PC-9 (cell line): ENCODE data around the gene NFRKB. TPM values are rescaled to one million over a fixed set of nuclear protein-coding genes. Genes with fewer than 3 reads are reported as not detected.

ENCODE experiments used
- BruUV-seq: library from RNA; stranded (reverse); fragments of 400-500 nt; replicated peaks from 2 replicates; lab custom pipeline; 2021; lab: Mats Ljungman, UMichigan
- CTCF ChIA-PET: fragments of 300-600 bp; sonication (Branson Sonifier 250); formaldehyde crosslinking; loops from one replicate; lab custom pipeline; 2022; ENCODE audit warnings: antibody characterized with exemption; lab: Charles Lee
- POLR2A ChIA-PET: fragments of 300-600 bp; sonication (Branson Sonifier 250); formaldehyde crosslinking; loops from one replicate; lab custom pipeline; 2022; ENCODE audit warnings: antibody characterized with exemption; ENCODE audit not compliant: unreplicated experiment; lab: Charles Lee
- DNase-seq, 2 experiments: peaks; one replicate each; pipeline versions ENCODE4 v3.0.0 to v3.0.0-alpha.2; 2015 to 2022; ENCODE audit warnings: mixed read lengths in 1 of 2
- H2AFZ ChIP-seq: fragments of 200-600 bp; sonication (generic); 2 replicates; pipeline ENCODE4 v1.8.1; 2017; ENCODE audit warnings: antibody characterized with exemption
- H3F3A ChIP-seq: fragments of 200-600 bp; sonication (generic); 2 replicates; pipeline ENCODE4 v1.8.1; 2017; ENCODE audit warnings: antibody characterized with exemption, mild to moderate bottlenecking, low read depth; ENCODE audit not compliant: insufficient read depth
- H3K27ac ChIP-seq: fragments of 200-600 bp; sonication (generic); 2 replicates; pipeline ENCODE4 v1.6.1; 2016; ENCODE audit warnings: mixed run types
- H3K27me3 ChIP-seq: fragments of 200-600 bp; sonication (generic); 2 replicates; pipeline ENCODE4 v1.6.1; 2016; ENCODE audit warnings: low read depth, mixed run types; ENCODE audit not compliant: insufficient read depth
- H3K36me3 ChIP-seq: fragments of 200-600 bp; sonication (generic); 2 replicates; pipeline ENCODE4 v1.6.1; 2016; ENCODE audit warnings: low read depth, mixed run types
- H3K4me1 ChIP-seq: fragments of 200-600 bp; sonication (generic); replicated peaks from 2 replicates; pipeline ENCODE4 v1.6.1; 2016; ENCODE audit warnings: mixed run types; ENCODE audit not compliant: insufficient read depth
- H3K4me2 ChIP-seq: fragments of 200-600 bp; sonication (generic); 2 replicates; pipeline ENCODE4 v1.6.1; 2017; ENCODE audit warnings: mixed run types
- H3K4me3 ChIP-seq: fragments of 200-600 bp; sonication (generic); 2 replicates; pipeline ENCODE4 v1.6.1; 2016; ENCODE audit warnings: mixed run types
- H3K79me2 ChIP-seq: fragments of 200-600 bp; sonication (generic); 2 replicates; pipeline ENCODE4 v1.6.1; 2017; ENCODE audit warnings: low read depth, mixed run types
- H3K9me2 ChIP-seq: fragments of 200-600 bp; sonication (generic); 2 replicates; pipeline ENCODE4 v1.8.1; 2017; ENCODE audit warnings: mild to moderate bottlenecking; ENCODE audit not compliant: insufficient read depth
- H3K9me3 ChIP-seq: fragments of 200-600 bp; sonication (generic); 2 replicates; pipeline ENCODE4 v1.8.1; 2016; ENCODE audit warnings: low read depth; ENCODE audit not compliant: insufficient read depth
- H4K20me1 ChIP-seq: fragments of 200-600 bp; sonication (generic); 2 replicates; pipeline ENCODE4 v1.8.1; 2017; ENCODE audit not compliant: insufficient read depth
- EZH2 ChIP-seq: fragments of 200-600 bp; sonication (generic); IDR thresholded peaks from 2 replicates; pipeline ENCODE4 v1.8.0; 2017; ENCODE audit warnings: antibody characterized with exemption, low read depth
- intact Hi-C: fragments of 100-400 bp; cut with micrococcal nuclease; formaldehyde crosslinking; loops from one replicate; pipeline ENCODE4 v1.10.0; 2022; ENCODE audit not compliant: unreplicated experiment
- total RNA-seq: library from RNA; stranded (reverse); gene quantifications from 2 replicates; pipeline ENCODE4 v1.2.3, GENCODE V29; 2021
- TF ChIP-seq, protein P1 (sequence below): fragments of 200-600 bp; sonication (generic); conservative IDR thresholded peaks from 2 replicates; pipeline ENCODE4 v1.6.1; 2017; ENCODE audit warnings: mixed run types, antibody characterized with exemption, mild to moderate bottlenecking, moderate library complexity

NFRKB gene
- total RNA-seq, 1 experiment from 2014 or later = 37.8 TPM

- intact Hi-C loops = no loop called here
Observed at GRCh38 chr11:129856036-129856435, 39.3 kb downstream of the NFRKB start.

GRCh38 chr11:129855086-129855485 is 40.3 kb downstream of the NFRKB start:
- Histone ChIP-seq H3K27me3 (no peaks in the 10 kb centered on the region), H3K9me3 (no peaks in the 10 kb centered on the region), H3F3A (peaks cover 50% of the 10 kb centered on the region), H4K20me1 (no peaks in the 10 kb centered on the region), H3K4me2 (peak overlapping the region; percentile 59), H3K36me3 (peaks cover 34% of the 10 kb centered on the region), H3K9me2 (no peaks in the 10 kb centered on the region), H3K4me1 (peaks cover 64% of the 10 kb centered on the region), H3K79me2 (peaks cover 11% of the 10 kb centered on the region), H3K4me3 (no peak overlapping the region), H3K27ac (peak overlapping the region; percentile 87), H2AFZ (no peak overlapping the region)
- no TSS peak for BruUV-seq
- ChIA-PET CTCF (no interaction called here), POLR2A (no interaction called here)
- TF ChIP-seq, protein P1, sequence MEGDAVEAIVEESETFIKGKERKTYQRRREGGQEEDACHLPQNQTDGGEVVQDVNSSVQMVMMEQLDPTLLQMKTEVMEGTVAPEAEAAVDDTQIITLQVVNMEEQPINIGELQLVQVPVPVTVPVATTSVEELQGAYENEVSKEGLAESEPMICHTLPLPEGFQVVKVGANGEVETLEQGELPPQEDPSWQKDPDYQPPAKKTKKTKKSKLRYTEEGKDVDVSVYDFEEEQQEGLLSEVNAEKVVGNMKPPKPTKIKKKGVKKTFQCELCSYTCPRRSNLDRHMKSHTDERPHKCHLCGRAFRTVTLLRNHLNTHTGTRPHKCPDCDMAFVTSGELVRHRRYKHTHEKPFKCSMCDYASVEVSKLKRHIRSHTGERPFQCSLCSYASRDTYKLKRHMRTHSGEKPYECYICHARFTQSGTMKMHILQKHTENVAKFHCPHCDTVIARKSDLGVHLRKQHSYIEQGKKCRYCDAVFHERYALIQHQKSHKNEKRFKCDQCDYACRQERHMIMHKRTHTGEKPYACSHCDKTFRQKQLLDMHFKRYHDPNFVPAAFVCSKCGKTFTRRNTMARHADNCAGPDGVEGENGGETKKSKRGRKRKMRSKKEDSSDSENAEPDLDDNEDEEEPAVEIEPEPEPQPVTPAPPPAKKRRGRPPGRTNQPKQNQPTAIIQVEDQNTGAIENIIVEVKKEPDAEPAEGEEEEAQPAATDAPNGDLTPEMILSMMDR = no peak
- no peak for TF ChIP-seq EZH2
- intact Hi-C loops = no loop called here
- no peak for DNase-seq

More at GRCh38 chr11:129856036-129856435, 39.3 kb downstream of the NFRKB start:
- CTCF ChIA-PET = interaction anchor here (0.6 kb wide), 2 partner anchors 157 to 1020 kb away, joined by 6 to 10 read pairs; no protein-coding TSS in a partner anchor
- no peaks in the 10 kb centered on the region for H3K9me3 ChIP-seq
- H3K4me2 ChIP-seq = no peak overlapping the region
- peaks cover 73% of the 10 kb centered on the region for H3K4me1 ChIP-seq
- H3K79me2 ChIP-seq = peaks cover 19% of the 10 kb centered on the region
- H2AFZ ChIP-seq = no peak overlapping the region
- H4K20me1 ChIP-seq = no peaks in the 10 kb centered on the region
- no peaks in the 10 kb centered on the region for H3K27me3 ChIP-seq
- no peak for DNase-seq
- peaks cover 59% of the 10 kb centered on the region for H3F3A ChIP-seq
- no peak for TF ChIP-seq EZH2
- TF ChIP-seq, protein P1 = no peak
- H3K9me2 ChIP-seq = no peaks in the 10 kb centered on the region
- POLR2A ChIA-PET = interaction anchor here (0.7 kb wide), 1 partner anchor 306 kb away, joined by 5 read pairs; no protein-coding TSS in a partner anchor
- H3K36me3 ChIP-seq = peaks cover 43% of the 10 kb centered on the region
- BruUV-seq = no TSS peak
- no peak overlapping the region for H3K4me3 ChIP-seq
- H3K27ac ChIP-seq = no peak overlapping the region

GRCh38 chr11:129854232-129854805 is 41.1 kb downstream of the NFRKB start:
- peaks cover 57% of the 10 kb centered on the region for H3K4me1 ChIP-seq
- H2AFZ ChIP-seq = no peak overlapping the region
- CTCF ChIA-PET = no interaction called here
- DNase-seq = peak; percentile 35 to 75
- H3K4me3 ChIP-seq = no peak overlapping the region
- H3K9me2 ChIP-seq = no peaks in the 10 kb centered on the region
- no peak for TF ChIP-seq EZH2
- H3K79me2 ChIP-seq = peaks cover 9% of the 10 kb centered on the region; the same call in 1 of the 2 replicates
- BruUV-seq = no TSS peak
- no peaks in the 10 kb centered on the region for H4K20me1 ChIP-seq
- H3K27me3 ChIP-seq = no peaks in the 10 kb centered on the region
- H3K9me3 ChIP-seq = no peaks in the 10 kb centered on the region
- peak overlapping the region; percentile 87 for H3K27ac ChIP-seq
- POLR2A ChIA-PET = interaction anchor here (0.6 to 1.0 kb wide), 4 partner anchors 26 to 278 kb away, joined by 3 to 9 read pairs (median 4); no protein-coding TSS in a partner anchor
- H3F3A ChIP-seq = peaks cover 48% of the 10 kb centered on the region
- intact Hi-C loops = no loop called here
- H3K4me2 ChIP-seq = peak overlapping the region; percentile 59
- H3K36me3 ChIP-seq = peaks cover 26% of the 10 kb centered on the region
